ENCODE results near the gene SPTAN1.

SPTAN1 gene

DNA sequence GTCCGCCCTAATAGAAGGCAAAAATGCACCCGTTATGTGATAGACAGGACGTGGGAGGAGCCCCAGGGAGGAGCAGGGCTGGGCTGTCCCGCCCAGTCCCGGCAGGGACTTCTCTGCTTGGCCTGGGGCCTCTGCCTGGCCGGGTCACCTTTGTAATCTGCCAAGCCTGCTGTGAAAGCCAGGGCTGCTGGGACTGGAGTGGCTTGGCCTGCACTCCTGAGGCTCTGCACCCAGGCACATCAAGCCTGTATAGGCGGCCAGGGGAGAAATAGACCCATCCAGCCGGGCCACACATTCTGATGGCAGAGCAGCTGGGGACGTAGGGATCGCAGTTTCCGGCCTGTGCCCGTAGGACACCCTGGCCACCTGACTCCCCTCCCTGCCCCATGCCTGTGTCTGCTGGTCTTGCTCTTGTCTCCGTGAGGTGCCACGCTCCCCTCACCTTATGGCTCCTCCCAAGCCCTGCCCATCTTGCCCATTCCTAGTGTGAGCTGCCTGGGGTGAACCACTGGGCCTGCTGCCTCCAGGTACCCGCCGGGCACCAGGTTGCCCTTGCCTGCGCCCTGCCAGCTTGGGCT lies 76.2 kb downstream of the SPTAN1 start:
- Histone ChIP-seq H3K9me3 (no peaks in the 10 kb centered on the region), H3K4me3 (no peak overlapping the region), H3K9ac (no peak overlapping the region), H4K20me1 (peaks cover 67% of the 10 kb centered on the region), H3K27me3 (no peaks in the 10 kb centered on the region), H3K4me1 (no peaks in the 10 kb centered on the region), H3K36me3 (peaks cover 100% of the 10 kb centered on the region), H3K27ac (no peak overlapping the region), H3K4me2 (no peak overlapping the region)
- no peak for TF ChIP-seq Cebpa-rat (IDR thresholded peaks at IDR 0.05)

DNA sequence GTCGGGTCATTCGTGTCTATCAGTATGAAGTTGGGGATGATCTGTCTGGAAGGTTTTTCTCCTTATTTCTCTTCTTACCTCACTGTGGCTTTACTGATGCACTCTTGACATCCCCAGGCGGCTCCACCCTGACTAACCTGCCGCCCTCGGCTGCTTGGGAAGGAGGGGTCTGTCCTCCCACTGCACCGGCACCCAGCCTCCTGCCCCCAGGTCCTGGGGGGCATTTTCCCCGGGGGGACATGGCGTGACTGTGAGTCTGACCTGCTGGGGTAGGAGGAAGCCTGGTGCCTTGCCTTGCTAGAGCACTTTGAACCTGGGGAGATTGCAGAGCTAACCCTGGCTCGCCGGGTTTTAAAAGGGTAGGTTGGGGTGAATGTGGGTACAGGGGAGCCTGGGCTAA lies 76.7 kb downstream of the SPTAN1 start:
- no peak overlapping the region for H3K4me2 ChIP-seq
- no peak overlapping the region for H3K9ac ChIP-seq
- peaks cover 100% of the 10 kb centered on the region for H3K36me3 ChIP-seq
- no peak overlapping the region for H3K27ac ChIP-seq
- no peaks in the 10 kb centered on the region for H3K9me3 ChIP-seq
- peaks cover 72% of the 10 kb centered on the region for H4K20me1 ChIP-seq
- TF ChIP-seq Cebpa-rat (IDR thresholded peaks at IDR 0.05): no peak
- no peak overlapping the region for H3K4me3 ChIP-seq
- no peaks in the 10 kb centered on the region for H3K4me1 ChIP-seq
- H3K27me3 ChIP-seq: no peaks in the 10 kb centered on the region

DNA sequence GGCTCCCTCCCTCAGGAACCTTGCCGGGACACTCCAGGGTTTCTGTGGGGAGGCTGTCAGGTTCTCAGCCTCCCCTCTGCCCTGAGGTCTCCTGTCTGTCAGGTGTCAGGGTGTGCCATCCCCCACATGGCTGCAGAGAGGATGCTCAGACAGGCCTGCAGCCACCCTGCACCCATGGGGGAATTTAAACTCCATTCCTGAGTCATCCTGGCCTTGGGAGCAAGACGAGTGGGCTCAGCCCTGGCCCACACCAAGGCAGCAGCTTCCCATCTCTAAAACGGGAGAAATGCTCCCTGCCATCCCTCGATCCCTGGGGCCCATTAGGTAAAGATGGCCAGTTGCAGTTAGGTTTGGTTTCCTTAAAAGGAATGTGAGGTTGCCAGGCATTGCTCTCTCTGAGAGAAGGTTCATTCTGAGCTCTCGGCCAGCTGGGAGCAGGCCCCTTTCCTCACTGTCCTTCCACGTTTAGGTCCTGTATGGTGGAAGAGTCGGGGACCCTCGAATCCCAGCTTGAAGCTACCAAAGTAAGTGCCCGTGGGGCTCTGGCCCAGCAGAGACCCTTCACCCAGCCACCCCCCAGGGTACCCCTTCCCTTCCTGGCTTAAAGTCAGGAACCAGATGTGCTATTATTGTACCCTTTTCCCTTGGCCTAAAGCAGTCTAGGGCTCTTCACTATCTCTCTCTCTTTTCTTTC lies 77.6 kb downstream of the SPTAN1 start:
- TF ChIP-seq Cebpa-rat (IDR thresholded peaks at IDR 0.05): no peak
- no peak overlapping the region for H3K4me2 ChIP-seq
- H3K4me1 ChIP-seq: no peaks in the 10 kb centered on the region
- H3K9ac ChIP-seq: no peak overlapping the region
- peaks cover 75% of the 10 kb centered on the region for H4K20me1 ChIP-seq
- no peak overlapping the region for H3K27ac ChIP-seq
- H3K9me3 ChIP-seq: no peaks in the 10 kb centered on the region
- H3K36me3 ChIP-seq: peaks cover 100% of the 10 kb centered on the region
- no peak overlapping the region for H3K4me3 ChIP-seq
- no peaks in the 10 kb centered on the region for H3K27me3 ChIP-seq

DNA sequence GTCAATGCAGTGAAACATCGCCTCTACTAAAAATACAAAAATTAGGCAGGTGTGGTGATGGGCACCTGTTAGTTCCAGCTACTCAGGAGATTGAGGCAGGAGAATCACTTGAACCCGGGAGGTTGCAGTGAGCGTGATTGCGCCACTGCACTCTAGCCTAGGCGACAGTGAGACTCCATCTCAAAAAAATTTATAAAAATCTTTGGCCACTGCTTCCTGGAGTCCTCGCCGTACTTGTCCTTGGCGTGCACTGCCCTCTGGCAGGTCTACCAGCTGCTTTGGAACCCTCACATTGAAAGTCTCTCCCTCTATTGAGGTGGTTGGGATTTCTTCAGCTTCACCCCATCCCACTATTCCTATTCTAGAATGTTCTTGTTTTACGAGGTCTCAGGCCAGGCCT lies 79.2 kb downstream of the SPTAN1 start:
- Histone ChIP-seq H3K27me3 (no peaks in the 10 kb centered on the region), H4K20me1 (peaks cover 71% of the 10 kb centered on the region), H3K9ac (no peak overlapping the region), H3K9me3 (no peaks in the 10 kb centered on the region), H3K4me2 (no peak overlapping the region), H3K36me3 (peaks cover 100% of the 10 kb centered on the region), H3K4me3 (no peak overlapping the region), H3K27ac (no peak overlapping the region), H3K4me1 (peaks cover under 1% of the 10 kb centered on the region; the same call in 1 of the 2 replicates)
- no peak for TF ChIP-seq Cebpa-rat (IDR thresholded peaks at IDR 0.05)

DNA sequence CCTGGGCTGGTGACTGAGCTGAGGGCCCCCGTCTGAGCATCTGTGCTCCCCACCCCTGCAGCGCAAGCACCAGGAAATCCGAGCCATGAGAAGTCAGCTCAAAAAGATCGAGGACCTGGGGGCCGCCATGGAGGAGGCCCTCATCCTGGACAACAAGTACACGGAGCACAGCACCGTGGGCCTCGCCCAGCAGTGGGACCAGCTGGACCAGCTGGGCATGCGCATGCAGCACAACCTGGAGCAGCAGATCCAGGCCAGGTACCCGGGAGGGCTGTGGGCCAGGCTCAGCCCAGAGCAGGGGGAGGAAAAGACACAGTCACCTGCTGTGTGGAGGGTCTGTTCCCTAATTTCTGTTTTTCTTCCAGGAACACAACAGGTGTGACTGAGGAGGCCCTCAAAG lies 79.7 kb downstream of the SPTAN1 start:
- Histone ChIP-seq H4K20me1 (peaks cover 71% of the 10 kb centered on the region), H3K36me3 (peaks cover 100% of the 10 kb centered on the region), H3K4me2 (no peak overlapping the region), H3K9me3 (no peaks in the 10 kb centered on the region), H3K4me1 (peaks cover 5% of the 10 kb centered on the region), H3K27ac (no peak overlapping the region), H3K27me3 (no peaks in the 10 kb centered on the region), H3K9ac (no peak overlapping the region), H3K4me3 (no peak overlapping the region)
- TF ChIP-seq Cebpa-rat (IDR thresholded peaks at IDR 0.05): no peak

DNA sequence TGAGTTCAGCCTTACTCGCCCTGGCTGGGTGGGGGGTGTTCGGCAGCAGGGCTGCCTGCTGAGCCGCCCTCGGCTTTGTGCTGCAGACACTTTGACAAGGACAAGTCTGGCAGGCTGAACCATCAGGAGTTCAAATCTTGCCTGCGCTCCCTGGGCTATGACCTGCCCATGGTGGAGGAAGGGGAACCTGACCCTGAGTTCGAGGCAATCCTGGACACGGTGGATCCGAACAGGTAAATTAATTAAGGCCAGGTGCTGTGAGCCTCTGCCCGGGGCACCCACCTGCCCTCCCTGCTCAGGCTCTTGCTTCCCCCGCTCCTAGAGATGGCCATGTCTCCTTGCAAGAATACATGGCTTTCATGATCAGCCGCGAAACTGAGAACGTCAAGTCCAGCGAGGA lies 80.1 kb downstream of the SPTAN1 start:
- H3K4me1 ChIP-seq: peaks cover 9% of the 10 kb centered on the region
- no peak for TF ChIP-seq Cebpa-rat (IDR thresholded peaks at IDR 0.05)
- no peak overlapping the region for H3K9ac ChIP-seq
- H3K4me3 ChIP-seq: no peak overlapping the region
- no peak overlapping the region for H3K4me2 ChIP-seq
- peaks cover 100% of the 10 kb centered on the region for H3K36me3 ChIP-seq
- H4K20me1 ChIP-seq: peaks cover 72% of the 10 kb centered on the region
- H3K27ac ChIP-seq: no peak overlapping the region
- no peaks in the 10 kb centered on the region for H3K9me3 ChIP-seq
- no peaks in the 10 kb centered on the region for H3K27me3 ChIP-seq

DNA sequence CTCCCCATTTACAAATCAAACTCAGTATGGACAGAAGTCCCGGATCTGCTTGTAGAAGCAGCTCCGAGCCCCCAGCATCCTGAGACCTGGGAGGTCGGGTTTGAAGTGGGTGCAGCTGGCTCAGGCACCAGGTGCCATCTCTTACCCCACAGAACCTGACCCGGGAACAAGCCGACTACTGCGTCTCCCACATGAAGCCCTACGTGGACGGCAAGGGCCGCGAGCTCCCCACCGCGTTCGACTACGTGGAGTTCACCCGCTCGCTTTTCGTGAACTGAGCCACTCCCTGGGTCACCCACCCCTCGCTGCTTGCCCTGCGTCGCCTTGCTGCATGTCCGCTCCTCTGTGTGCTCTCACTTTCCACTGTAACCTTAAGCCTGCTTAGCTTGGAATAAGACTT lies 80.7 kb downstream of the SPTAN1 start:
- H3K27me3 ChIP-seq: no peaks in the 10 kb centered on the region
- H3K27ac ChIP-seq: no peak overlapping the region
- no peaks in the 10 kb centered on the region for H3K9me3 ChIP-seq
- H3K9ac ChIP-seq: no peak overlapping the region
- H3K4me2 ChIP-seq: no peak overlapping the region
- peaks cover 68% of the 10 kb centered on the region for H4K20me1 ChIP-seq
- no peak for TF ChIP-seq Cebpa-rat (IDR thresholded peaks at IDR 0.05)
- H3K4me1 ChIP-seq: peaks cover 15% of the 10 kb centered on the region
- no peak overlapping the region for H3K4me3 ChIP-seq
- H3K36me3 ChIP-seq: peaks cover 100% of the 10 kb centered on the region

DNA sequence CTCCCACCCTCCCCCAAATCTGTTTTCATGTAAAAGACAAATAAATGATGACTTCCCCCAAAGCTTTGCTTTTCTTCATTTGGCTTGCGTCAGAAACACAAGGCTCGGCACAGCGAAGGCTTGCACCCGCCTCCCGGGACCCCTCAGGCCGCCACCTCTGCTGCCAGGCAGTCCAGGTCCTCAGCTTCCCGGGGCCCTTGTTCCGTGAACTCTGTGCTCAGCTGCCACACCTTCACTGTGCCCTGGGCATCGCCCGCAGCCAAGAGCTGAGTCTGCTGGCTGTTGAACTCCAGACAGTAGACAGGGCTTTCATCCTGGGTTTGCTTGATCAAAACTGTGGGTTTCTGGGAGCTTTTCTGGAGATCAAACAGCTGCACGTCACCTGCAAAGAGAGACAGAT lies 81.2 kb downstream of the SPTAN1 start:
- no peak overlapping the region for H3K27ac ChIP-seq
- peaks cover 100% of the 10 kb centered on the region for H3K36me3 ChIP-seq
- no peaks in the 10 kb centered on the region for H3K9me3 ChIP-seq
- peaks cover 20% of the 10 kb centered on the region for H3K4me1 ChIP-seq
- H4K20me1 ChIP-seq: peaks cover 62% of the 10 kb centered on the region
- TF ChIP-seq Cebpa-rat (IDR thresholded peaks at IDR 0.05): no peak
- no peaks in the 10 kb centered on the region for H3K27me3 ChIP-seq
- no peak overlapping the region for H3K9ac ChIP-seq
- no peak overlapping the region for H3K4me3 ChIP-seq
- no peak overlapping the region for H3K4me2 ChIP-seq

DNA sequence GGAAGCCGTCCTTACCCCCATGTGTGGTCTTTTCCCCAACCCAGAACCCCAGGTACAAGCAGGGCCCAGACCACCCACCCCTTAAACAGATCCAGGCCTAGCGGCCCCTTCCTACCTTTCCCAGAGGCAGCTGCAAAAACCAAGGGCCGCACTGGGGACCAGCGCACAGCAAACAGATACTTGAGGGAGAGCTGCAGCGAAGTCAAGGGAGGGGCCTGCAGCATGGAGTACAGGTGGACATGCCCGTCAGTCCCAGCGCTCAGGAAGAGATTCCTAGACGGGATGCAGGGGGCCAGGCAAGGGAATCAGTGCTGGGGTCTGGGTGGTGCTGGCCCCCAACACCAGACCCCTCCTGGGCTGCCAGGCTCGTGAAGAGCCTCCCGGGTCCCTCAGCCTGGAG lies 81.7 kb downstream of the SPTAN1 start:
- TF ChIP-seq Cebpa-rat (IDR thresholded peaks at IDR 0.05): no peak
- H3K27ac ChIP-seq: no peak overlapping the region
- H4K20me1 ChIP-seq: peaks cover 57% of the 10 kb centered on the region
- no peaks in the 10 kb centered on the region for H3K9me3 ChIP-seq
- no peak overlapping the region for H3K9ac ChIP-seq
- peaks cover 100% of the 10 kb centered on the region for H3K36me3 ChIP-seq
- no peaks in the 10 kb centered on the region for H3K27me3 ChIP-seq
- peaks cover 26% of the 10 kb centered on the region for H3K4me1 ChIP-seq
- no peak overlapping the region for H3K4me2 ChIP-seq
- H3K4me3 ChIP-seq: no peak overlapping the region

DNA sequence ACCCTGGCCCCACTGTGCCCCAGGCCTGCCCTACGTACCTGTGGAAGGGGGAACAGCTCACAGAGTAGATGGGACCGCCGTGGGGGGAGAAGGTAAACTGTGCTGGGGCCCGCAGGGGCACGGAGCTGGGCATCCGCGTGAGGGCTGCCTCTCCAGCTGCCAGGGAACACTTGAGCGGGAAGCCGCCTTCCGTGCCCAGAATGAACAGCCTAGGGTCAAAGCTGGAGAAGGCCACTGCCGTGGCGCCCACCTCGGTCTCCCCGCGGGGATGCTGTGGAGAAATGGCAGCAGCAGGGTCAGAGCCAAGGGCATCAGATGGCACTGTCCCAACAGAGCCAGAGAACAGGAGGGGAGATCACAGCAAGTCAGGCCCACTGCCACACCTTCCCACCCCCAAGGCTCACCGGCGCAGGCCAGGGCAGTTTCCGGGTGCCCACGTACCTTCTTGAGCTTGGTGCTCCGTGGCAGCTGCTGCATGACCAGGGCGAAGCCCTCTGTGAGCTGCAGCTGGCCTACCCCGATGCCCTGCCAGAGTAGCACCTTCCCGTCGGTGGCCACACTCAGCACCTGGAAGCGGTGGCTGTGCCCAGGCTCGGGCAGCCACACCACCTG lies 82.4 kb downstream of the SPTAN1 start:
- peaks cover 31% of the 10 kb centered on the region for H3K4me1 ChIP-seq
- H3K27ac ChIP-seq: no peak overlapping the region
- H3K4me3 ChIP-seq: no peak overlapping the region
- no peak for TF ChIP-seq Cebpa-rat (IDR thresholded peaks at IDR 0.05)
- peaks cover 100% of the 10 kb centered on the region for H3K36me3 ChIP-seq
- H3K27me3 ChIP-seq: no peaks in the 10 kb centered on the region
- H3K9me3 ChIP-seq: no peaks in the 10 kb centered on the region
- no peak overlapping the region for H3K9ac ChIP-seq
- no peak overlapping the region for H3K4me2 ChIP-seq
- H4K20me1 ChIP-seq: peaks cover 51% of the 10 kb centered on the region
